ENCODE measurements around the gene KCTD1.

Gene KCTD1

DNA sequence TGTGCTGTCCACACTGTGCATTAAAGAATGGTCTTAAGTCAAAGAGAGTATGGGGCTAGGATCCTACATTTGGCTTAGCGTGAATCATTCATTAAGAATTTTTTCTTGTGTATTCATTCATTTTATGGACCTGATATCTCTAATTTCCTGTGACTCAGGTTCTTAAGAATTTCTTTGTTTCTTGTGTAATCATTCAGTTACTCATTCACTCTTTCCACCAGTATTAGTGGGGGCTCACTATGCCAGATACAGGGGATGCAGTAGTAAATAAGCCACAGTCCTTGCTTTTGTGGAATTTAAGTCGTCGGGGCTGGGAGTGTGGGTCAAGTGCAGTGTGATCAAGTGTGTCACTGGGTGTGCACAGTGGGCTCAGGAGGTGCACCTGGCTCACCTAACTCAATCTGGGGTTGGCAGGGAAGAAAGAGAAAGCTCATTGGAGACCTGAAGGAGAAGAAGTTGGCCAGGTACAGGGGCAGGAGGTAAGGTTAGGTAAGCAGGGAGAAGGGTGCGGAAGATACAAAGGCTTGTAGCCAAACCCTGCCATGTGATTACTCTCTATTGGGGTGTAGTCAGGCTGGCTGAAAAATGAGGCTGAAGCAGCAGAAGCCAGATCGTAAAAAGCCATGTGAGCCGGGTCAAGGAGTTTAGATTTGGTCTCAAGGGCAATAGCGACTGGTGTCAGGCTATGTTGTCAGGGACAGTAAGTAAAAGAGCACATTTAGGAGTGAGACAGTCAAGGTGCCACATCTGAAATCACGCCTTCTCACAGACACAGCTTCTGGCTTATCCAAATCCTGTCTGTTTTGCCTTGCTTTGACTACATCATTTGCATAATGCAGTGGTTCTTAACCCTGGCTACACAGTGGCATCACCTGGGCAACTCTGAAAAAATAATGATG lies 67.2 kb downstream of the KCTD1 start:
- DNase-seq, result no peak

DNA sequence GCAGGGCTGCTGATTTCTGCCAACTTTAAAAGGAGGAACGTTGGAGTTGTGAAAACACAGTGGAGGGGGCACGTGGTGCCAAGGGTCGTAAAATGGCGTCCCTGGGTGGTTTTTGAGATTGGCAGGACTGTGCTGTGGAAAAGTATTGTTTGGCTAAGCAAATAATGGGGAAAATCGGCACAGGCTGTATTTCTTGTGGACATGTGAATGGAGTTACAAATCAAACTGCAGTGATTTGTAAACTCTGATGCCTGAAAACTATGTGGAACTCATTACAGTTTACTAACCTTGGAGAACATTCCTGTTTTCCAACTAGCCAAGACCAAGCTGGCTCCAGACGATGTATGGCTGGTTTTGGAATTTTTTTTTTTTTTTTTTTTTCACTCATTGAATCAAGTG lies 68.7 kb downstream of the KCTD1 start:
- DNase-seq, result no peak

DNA sequence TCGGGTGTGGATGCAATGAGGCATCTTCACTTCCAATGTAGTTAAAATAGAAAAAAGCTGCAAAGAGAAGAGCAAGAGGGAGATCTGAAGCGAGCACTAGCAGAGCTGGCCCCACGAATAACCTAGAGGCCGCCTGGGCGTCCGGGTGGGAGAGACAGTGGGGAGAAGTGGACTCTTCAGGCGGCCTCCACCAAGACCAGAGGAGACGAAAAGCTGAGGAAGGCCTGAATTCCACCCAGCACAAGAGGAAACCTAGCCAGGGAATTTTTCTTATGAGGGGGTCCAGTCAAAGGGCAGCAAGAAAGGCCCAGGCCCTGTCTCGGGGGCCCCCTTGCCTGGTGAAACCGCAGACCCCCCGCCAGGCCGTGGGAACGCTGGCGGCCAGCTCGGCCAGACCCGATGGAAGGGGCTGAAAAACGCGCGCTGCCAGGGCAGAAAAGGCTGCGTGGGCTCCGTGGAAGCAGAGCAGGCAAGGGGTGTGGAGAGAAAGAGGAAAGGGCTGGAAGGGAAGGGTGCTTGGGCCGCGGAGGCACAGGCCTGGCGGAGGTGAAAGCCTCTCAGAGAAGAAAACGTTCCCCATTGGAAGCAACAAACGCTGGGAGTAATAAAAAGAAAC lies 69.2 kb downstream of the KCTD1 start:
- no peak for DNase-seq

DNA sequence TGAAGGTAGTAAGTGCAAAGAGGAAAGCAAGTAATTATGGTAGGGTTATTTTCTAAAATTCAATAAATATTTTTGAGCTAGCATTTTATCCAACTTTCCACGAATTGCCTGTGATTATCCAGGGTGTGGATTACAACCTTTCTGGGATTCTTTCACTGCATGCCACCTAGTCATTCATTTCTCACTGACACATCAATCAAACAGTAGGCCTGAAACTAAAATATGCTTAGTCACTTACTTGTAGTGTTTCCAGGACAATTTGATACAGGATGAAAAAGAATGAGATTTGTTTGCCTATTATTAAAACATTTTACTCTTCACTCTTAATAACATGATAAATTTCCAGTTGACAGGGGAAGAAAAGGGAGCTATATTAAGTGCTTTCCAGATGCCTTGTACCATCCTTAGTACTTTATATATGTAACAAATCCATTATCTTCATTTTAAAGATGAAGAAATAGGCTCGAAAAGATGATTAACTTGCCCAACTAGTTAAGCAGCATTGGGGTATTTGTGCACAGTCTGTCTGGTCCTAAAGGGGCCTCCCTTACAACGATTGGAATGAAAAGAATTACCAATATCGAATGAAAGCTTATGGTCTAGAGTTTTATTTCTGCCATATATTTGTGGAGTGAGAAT lies 70.4 kb downstream of the KCTD1 start:
- no peak for DNase-seq

DNA sequence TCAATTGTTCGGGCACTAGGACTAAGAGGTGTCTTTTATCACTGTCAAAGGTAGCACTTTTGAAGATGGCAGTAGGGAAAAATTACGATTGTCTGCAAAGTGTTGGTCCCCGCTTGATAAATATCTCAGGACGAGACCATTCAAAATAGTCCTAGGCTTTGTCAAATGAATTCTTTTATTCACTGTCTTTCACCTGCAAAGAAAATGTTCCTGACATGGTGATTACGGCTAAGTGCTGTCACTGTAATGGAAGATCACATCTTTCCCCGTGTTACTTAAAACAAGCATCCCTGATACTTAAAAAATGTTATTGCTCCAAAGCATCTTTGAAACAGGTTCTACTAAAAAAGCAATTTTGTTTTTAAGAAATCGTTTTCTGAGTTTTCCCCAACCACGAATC lies 71.7 kb downstream of the KCTD1 start:
- DNase-seq, result no peak

DNA sequence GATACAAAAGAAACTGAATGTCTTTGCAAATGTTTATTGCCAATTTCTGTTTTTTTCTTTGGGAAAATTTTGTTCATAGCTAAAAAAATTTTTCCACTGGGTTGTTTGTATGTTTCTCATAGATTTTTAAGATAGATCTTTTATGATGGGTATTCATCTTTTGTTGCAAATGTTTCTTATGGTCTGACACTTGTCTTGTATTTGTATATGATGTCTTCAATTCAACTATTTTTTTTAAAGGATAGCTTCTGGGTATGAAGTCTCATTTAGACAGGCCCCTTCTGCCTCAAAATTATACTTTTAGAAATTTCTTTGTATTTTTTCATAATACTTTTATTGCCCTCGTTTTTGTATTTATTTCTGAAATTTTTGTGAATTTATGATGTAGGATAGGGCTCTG lies 73.8 kb downstream of the KCTD1 start:
- DNase-seq, result no peak

DNA sequence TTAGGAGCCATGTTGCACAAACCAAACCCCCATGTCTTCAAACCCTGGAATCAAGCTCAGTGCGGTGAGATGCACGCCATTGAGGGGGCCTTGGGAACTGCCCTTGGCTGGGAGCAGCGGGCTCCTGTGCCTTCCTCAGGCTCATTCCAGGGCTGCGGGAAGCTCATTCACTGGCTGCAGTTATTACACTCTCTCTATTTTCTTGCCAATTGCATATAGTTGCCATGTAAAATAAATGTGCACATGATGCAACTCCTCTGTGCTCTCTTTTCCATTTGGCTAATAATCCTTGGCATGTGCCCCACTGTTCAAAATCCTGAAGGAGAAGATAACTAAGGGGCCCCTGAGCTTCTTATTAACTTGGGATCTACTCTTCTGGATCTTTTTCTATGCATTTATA lies 74.7 kb downstream of the KCTD1 start:
- no peak for DNase-seq

DNA sequence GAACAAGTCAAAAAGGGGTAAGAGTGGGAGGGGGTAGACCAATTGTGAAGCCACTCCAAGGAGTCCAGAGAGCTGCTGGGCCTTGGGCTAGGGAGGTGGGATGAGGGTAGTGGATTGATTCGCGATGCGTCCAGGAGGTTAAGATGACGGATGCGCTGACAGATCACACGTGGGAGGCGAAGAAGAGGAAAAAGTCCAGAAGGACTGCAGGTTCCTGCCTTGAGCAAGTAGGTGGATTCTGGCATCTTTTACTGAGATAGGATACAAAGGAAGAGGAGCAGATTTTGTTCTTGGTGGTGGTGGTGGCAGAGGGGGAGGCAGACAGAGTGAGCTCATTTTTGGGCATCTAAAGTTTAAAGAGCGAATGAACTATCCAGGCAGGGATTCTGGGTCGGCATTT lies 76.5 kb downstream of the KCTD1 start:
- no peak for DNase-seq

DNA sequence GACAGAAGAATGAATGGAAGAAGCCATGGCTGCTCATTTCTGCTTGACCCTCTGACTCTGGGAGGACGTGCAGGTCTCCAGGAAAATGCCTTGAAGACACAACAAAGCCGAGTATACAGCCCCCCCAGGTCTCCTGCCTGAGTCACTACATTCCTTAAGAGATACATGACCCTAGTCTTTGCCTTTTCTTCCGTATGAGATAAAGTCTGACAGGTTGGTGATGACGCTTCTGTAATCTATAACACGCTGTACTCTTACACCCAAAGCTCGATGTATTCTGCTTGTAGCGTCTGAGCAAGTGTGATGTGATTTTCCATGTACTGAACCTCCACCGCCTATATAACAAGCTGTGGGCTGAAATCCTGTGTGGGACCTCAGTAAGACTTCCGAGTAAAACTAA lies 77.3 kb downstream of the KCTD1 start:
- DNase-seq, result no peak

DNA sequence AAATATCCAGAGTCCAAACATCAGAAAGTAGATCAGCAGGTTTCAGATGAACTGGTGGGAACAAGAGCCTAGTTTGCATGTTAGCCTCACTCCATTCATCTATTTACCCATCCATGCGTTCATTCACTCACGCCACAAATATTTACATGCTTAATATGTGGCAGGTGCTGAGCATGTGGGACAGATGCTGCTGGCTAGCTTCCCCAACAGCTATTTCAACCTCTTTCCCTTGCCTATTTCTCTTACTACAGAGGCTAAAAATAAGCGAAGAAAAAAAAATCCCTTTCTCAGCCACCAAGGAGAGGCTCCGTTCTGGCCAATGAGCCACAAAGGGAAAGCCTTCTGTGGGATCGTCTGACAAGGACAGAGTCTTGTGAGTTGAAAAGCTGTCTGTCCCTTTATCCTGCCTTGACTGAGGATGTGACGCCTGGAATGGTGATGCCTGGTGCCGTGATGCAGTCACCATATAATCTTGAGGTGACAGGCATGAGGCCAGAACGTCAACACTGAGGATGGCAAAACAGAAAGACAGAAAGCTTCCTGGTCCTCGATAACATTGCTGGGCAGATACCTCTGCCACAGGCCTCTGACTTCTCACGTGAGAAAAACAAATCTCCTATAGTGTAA lies 78.2 kb downstream of the KCTD1 start:
- no peak for DNase-seq

DNA sequence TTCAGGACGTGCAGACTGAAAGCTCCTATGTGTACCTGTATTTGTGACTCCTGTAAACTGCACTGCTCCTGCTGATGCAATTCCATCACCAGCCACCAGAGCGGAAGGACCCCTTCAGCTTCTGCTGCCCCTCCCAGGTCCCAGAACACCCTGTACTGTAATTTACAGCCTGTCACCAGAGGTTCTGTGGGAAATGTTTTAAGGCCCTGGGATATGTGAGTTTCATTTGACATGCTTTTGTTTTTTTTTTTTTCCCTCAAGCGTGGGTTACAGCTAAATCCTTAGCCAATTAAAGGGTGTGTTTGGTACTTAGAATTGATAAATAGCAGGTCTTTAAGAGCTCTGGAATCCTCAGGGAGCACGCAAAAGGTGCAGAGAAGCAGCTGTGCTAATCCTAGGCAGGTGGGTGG lies 79.4 kb downstream of the KCTD1 start:
- no peak for DNase-seq

DNA sequence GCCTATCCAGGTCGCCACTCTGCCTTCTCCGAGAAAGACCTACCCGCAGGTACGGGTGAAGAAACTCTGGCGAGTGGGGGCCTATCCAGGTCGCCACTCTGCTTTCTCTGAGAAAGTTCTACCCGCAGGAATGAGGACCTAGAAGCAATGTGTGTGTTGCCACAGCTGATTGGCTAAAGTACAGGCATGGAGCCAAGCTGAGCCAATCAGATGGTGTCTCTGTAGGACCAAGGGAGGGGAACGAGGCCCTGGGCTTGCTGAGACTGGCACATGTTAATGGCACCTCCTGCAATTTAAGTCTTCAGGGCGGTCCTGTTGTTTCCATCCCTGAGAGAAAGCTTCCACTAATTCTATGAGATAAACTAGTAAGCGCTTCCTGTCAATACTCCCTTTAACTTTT lies 82.3 kb downstream of the KCTD1 start:
- DNase-seq, result no peak

DNA sequence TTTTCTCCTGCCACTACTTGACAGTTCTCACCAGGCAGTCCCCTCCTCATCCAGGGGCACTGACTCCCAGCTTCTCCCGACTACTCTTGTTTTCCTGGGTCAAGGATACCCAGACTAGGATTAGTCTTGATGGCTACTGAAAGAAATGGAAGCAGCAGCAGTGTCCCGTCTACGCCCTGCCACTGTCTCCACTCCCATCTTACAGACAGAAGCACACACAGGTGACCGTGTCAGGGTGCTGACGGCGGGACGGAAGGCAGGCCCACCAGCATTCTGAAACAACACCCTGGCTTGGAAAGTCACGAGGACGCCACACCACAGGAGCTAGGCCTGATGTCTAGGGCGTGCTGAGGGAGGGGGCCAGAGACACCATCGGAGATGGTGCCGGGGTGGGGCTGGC lies 82.9 kb downstream of the KCTD1 start:
- DNase-seq, result no peak

DNA sequence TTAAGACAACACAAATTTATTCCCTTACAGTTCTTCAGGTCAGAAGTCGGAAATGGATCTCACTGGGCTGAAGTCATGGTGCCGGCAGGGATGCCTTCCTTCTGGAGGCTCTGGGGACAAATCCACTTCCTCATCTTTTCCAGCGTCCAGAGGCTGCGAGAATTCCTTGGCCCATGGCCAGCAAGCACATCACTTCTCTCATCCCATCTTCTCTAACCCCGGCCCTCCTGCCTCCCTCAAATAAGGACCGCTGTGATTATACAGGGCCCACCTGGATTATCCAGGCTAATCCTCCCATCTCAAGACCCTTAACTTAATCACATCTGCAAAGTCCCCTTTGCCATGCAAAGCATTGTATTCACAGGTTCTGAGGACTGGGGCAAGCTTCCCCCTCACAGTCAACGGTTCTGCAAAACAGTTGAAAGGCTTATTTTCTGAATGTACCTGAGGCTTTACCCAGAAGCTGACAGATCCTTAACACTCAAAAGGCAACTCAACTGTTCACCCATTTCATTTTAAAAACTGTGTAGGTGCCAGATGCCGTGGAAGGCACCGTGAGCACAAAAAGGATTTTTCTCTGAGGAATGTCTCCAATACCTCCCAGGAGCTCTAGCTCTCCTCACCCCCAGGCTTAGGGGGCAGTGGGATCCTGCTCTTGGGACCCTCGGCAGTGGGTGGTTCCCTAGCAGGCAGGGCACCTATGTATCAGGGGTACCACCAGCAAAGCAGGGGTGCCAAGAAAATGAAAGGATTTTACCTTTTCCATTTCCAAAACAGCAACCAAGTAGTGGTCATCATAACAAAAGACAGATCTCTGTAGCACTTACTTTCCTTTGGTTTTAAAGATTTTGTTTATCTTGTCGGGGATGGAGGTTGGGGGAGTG lies 84.0 kb downstream of the KCTD1 start:
- no peak for DNase-seq

DNA sequence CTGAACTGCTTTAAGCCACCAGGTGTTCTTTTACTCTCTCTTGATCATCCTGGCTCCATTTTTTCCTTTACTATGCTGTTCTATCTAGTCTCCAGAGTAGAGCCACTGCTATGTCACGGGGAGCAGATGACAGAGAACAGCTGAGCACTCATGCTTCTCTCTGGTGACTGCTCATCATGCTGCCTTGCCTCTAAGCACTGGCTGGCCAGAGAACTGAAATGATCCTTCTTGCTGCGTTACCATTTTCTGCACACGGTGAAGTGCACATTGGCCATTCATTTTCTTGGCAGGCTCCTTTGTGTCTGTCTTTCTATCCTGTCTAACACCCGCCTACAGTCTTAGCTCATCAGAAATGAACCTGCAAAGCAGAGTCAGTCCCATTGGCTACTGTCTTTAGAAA lies 86.0 kb downstream of the KCTD1 start:
- DNase-seq, result no peak

DNA sequence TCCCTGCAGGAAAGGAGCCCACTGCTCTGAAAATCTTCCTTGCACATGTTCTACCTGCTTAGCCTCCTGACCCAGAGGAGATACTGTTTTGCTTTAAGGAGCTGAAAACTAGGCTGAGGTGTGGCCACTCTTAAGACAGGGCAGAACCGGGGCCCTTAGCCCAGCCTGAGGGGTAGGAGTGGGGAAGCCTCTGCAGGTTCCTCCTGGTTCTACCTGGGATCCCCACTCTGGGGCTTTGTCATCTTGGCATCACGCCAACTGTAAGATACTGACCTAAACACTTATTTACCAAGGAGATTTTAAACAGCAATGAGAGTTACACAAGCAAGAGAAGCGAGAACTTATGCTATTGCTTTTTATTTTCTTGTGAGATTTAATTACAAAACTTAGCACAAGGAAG lies 86.9 kb downstream of the KCTD1 start:
- no peak for DNase-seq

DNA sequence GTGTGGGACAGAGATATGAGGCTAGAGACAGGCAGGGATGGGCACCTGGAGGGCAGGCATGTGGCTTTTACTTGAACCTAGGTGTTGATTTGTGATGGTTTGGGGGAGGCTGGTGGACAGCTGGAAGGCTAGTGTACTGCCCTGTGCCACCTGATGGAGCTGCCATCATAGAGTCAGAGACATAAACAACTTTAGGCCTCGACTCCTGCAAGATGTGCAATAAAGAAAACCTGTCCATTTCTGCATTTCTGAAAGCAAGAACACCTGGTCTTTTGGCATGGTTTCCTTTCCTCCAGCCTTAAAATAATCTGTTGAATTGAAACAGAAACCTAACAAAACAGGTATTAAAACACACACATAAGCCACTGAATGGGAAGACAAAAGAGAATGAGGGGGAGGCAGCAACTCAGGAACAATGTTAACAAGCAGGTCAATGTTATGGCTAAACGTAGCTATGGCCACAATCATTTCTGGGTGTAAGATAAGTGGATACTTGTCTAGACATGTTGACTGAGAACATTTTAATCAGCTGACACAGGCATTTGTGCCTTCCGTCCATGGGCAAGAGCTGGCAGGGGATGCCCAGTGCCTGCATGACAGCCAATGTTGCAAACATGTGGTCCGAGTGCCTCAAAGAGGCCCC lies 87.8 kb downstream of the KCTD1 start:
- no peak for DNase-seq

DNA sequence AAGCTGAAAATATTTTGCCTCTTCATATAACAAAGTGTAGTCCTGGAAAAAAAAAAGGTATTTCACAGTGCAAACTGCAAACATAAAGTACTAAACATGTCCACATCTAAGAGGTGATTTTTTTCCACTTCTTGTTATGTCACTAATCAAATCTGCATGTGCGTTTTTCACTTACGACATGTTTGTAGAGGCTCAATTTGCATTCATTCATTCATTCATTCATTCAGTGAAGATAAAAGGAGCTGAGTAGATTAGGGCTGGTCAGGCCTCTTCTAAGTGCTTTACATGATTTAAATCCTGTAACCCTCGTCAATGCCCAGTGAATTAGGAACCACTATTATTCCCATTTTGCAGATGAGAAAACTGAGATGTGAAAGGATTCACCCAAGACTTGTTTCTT lies 88.5 kb downstream of the KCTD1 start:
- DNase-seq, result no peak

DNA sequence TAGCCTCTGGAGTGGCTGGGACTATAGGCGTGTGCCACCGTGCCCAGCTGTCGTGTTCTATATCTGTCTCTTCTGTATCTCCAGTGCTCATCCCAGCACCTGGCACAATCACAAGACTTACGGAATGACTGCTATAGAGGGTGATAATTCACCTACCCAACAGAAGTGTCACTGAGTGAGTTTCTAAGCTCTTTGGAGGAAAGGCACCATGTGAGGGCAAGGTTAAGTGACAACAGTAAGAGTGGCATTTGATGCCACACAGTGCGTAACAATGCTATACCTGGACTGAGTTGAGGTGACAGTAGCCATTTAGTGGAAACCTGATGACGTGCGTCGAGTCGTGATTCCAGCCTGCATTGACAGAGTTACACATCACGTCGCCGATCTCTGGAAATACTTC lies 89.0 kb downstream of the KCTD1 start:
- DNase-seq, result no peak

DNA sequence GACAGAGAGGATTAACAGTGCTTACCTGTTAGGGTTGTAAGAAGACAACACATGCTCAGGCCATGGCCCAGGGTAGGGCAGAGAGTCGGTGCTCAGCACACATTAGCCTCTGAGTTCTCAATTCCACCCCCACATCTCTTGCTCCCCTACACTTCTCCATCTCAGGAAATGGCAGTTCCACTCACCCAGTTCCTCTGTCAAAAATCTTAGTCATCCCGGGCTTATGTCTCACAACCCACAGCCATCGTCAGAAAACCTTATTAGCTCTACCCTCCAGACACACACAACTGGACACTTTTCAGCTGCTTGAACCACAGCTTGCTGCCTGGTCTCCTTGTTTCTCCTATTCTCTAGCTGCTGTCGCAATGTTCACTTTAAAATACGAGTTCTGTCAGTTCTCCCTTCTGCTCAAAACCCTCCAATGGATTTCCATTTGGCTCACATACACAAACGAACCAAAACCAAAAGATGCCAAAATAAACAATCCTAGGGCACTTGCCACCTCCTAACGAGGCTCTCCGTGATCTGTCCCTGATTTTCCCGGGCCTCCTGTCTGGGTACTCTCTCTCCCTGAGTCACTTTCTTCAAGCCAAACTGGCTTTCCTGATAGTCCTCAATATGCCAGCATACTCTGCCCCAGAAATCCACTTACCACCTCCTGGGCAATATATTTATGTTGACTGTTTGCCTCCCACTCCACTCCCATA lies 89.7 kb downstream of the KCTD1 start:
- DNase-seq, result peak in 1 of 5 donors; percentile 35

DNA sequence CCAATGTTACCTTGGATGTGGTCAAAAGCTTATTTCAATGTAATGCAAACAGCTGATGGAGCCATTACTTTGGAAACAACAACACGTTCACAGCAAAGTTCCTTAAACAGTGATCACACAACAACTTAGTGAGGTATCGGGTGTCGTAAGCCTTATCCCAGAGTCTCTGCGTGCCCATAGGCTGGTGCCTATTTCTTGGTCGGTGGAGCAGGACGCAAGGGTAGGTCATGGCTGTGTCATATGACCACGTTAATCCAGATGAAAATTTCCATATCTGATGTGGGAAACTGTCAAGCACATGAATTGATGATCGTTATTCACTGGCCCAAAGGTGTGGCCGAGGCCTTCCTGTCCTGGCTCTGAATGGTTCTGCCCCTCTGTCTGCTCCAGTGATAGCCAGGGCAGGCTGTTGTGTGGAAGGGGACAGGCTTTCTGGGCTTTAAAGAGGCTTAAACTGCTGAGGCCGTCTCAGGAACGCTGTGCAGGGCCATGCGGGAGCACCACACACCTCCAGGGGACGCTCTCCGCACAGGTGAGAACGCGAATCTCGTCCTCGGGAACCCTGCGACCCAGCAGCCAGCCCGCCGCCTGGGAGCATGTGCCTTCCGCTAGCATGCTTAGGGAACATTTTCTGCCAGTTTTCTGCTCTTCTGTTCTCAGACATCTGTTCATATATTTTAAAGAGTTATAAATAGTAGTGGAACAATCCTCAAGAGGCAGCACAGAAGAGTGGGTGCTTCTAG lies 90.6 kb downstream of the KCTD1 start:
- DNase-seq, result no peak
